ENCODE measurements around the gene WDR83.
"Not testable (repeated sequence)": the region's sequence is repeated elsewhere in the genome, so short reads cannot be mapped to it uniquely, and the experiment has no call there.

WDR83 gene

GRCh38 chr19:12711187-12711586 lies 44.6 kb downstream of the WDR83 start:
- Histone ChIP-seq H3K36me3 (peaks cover 89% of the 10 kb centered on the region), H3K27ac (no peak overlapping the region), H3K9me3 (no peaks in the 10 kb centered on the region), H3K4me3 (ENCODE audit: low read depth in 1 of 2, low read length in 1 of 2) (no peak overlapping the region), H3K4me1 (ENCODE audit: control insufficient read depth in 1 of 2, insufficient read depth in 1 of 2, low read depth in 1 of 2, low read length in 1 of 2) (no peaks in the 10 kb centered on the region), H3K27me3 (no peaks in the 10 kb centered on the region)
- no peak for TF ChIP-seq CTCF (IDR thresholded peaks at IDR 0.05)

GRCh38 chr19:12712077-12712476 lies 45.5 kb downstream of the WDR83 start:
- H3K4me1 ChIP-seq (ENCODE audit: control insufficient read depth in 1 of 2, insufficient read depth in 1 of 2, low read depth in 1 of 2, low read length in 1 of 2); H3K27me3 ChIP-seq; H3K4me3 ChIP-seq (ENCODE audit: low read depth in 1 of 2, low read length in 1 of 2); H3K9me3 ChIP-seq; H3K27ac ChIP-seq: not testable (repeated sequence)
- peaks cover 88% of the 10 kb centered on the region for H3K36me3 ChIP-seq

GRCh38 chr19:12713304-12713703 lies 46.7 kb downstream of the WDR83 start:
- not testable (repeated sequence) for H3K27me3 ChIP-seq; H3K4me1 ChIP-seq (ENCODE audit: control insufficient read depth in 1 of 2, insufficient read depth in 1 of 2, low read depth in 1 of 2, low read length in 1 of 2)
- H3K36me3 ChIP-seq: peaks cover 87% of the 10 kb centered on the region

GRCh38 chr19:12715102-12715501 lies 48.5 kb downstream of the WDR83 start:
- no peak for TF ChIP-seq CTCF (IDR thresholded peaks at IDR 0.05)
- Histone ChIP-seq H3K27ac (no peak overlapping the region), H3K4me1 (ENCODE audit: control insufficient read depth in 1 of 2, insufficient read depth in 1 of 2, low read depth in 1 of 2, low read length in 1 of 2) (no peaks in the 10 kb centered on the region), H3K27me3 (no peaks in the 10 kb centered on the region), H3K9me3 (no peaks in the 10 kb centered on the region), H3K36me3 (peaks cover 79% of the 10 kb centered on the region), H3K4me3 (ENCODE audit: low read depth in 1 of 2, low read length in 1 of 2) (no peak overlapping the region)

More at GRCh38 chr19:12713304-12713703, 46.7 kb downstream of the WDR83 start:
- H3K4me3 ChIP-seq (ENCODE audit: low read depth in 1 of 2, low read length in 1 of 2); H3K27ac ChIP-seq; H3K9me3 ChIP-seq: not testable (repeated sequence)

- peaks cover 6 to 7% of the 10 kb centered on the region in 2 experiments for H3K4me1 ChIP-seq (ENCODE audit: control insufficient read depth in 1 of 2, insufficient read depth in 1 of 2, low read depth in 1 of 2, low read length in 1 of 2)
- no peaks in the 10 kb centered on the region for H3K9me3 ChIP-seq
- H3K36me3 ChIP-seq: peaks cover 71% of the 10 kb centered on the region
- H3K27ac ChIP-seq: no peak overlapping the region
- H3K27me3 ChIP-seq: peaks cover 3% of the 10 kb centered on the region
- H3K4me3 ChIP-seq (ENCODE audit: low read depth in 1 of 2, low read length in 1 of 2): no peak overlapping the region
- no peak for TF ChIP-seq CTCF (IDR thresholded peaks at IDR 0.05)
These were observed 49.3 kb downstream of the WDR83 start for GRCh38 chr19:12715929-12716328.

- Histone ChIP-seq H3K4me3 (ENCODE audit: low read depth in 1 of 2, low read length in 1 of 2) (no peak overlapping the region), H3K4me1 (ENCODE audit: control insufficient read depth in 1 of 2, insufficient read depth in 1 of 2, low read depth in 1 of 2, low read length in 1 of 2) (peaks cover 33 to 35% of the 10 kb centered on the region in 2 experiments), H3K9me3 (no peaks in the 10 kb centered on the region), H3K27ac (no peak overlapping the region), H3K36me3 (peaks cover 32% of the 10 kb centered on the region), H3K27me3 (peaks cover 11% of the 10 kb centered on the region)
- TF ChIP-seq CTCF (IDR thresholded peaks at IDR 0.05): no peak
These were observed 53.7 kb downstream of the WDR83 start for GRCh38 chr19:12720296-12720695.
